Stimulated activated CD8-positive, alpha-beta memory T cell treated with anti-CD3 and anti-CD28 coated beads, Interleukin-15, amount 100 ng/mL, for 4 hours (primary cell): Measurements from ENCODE around the gene RNF44.
"Not testable (repeated sequence)": the region's sequence is repeated elsewhere in the genome, so short reads cannot be mapped to it uniquely, and the experiment has no call there.

Experiments
- DNase-seq, 2 donors: peaks; one replicate each; pipeline ENCODE4 v3.0.0-alpha.2; 2020; ENCODE audit warnings: low read depth in 2 of 2

Gene RNF44

DNA sequence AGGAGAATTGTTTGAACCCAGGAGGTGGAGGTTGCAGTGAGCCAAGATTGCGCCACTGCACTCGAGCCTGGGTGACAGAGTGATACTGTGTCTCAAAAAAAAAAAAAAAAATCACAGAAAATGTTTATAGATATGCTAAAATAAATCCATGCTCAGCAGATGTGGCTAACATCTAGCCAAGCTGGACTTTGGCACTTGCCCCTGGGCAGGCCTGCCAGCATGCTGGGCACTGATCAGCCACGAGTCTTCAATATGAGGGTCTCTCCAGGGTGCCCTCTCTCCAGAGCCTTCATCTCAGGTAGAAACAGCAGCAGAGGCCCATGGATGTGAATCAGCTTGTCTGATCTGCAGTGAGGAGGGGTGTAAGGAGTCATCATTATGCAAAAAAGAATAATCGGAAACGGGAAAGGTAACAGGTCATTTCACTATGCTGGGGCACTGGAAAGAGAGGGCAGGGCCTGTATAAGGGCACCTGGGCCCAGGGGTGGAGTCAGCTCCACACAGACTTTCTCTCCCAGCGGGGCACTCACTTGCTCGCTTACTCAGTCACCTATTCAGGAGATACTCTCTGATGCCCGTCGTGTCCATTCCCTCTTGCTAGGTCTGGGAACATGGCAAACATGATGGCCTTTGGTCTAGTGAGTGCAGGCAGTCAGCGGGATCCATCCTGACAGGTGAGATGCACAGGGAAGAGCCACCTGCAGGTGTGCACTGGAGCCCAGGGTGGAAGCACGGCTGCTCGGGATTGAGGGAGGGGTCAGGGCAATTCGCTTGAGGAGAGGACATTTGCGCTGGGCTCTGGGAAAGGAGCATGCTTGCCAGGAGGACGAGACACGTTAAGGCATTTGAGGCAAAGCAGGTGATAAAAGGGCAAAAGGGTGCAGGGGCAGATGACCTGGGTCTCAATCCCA, 17.1 kb downstream of the RNF44 start:
- no peak for DNase-seq

DNA sequence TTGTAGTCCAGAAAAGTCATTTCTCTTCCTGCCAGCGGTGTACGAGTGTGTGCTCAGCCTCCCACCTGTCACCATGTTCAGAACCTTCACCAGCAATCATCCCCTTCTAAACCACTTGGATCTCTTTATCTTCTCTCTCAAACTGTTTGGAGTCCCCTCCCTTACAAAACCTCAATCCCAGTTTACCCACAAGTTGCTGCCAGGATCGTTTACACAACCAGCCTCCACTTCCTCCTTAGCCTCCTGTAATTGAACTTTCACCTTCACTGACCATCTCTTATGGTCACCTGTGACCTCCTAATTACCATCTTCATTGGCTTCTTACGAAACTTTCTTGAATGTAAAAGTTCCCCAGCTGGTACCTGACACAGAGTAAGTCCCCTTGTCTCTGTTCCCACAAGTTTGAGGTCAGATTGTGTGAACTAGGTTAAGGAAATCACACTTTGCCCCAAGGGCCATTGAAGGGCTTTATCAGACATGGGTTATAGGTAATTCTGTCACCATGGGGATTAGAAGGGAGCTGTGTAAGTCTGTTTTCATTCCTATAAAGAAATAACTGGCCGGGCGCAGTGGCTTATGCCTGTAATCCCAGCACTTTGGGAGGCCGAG, 20.0 kb downstream of the RNF44 start:
- no peak for DNase-seq

DNA sequence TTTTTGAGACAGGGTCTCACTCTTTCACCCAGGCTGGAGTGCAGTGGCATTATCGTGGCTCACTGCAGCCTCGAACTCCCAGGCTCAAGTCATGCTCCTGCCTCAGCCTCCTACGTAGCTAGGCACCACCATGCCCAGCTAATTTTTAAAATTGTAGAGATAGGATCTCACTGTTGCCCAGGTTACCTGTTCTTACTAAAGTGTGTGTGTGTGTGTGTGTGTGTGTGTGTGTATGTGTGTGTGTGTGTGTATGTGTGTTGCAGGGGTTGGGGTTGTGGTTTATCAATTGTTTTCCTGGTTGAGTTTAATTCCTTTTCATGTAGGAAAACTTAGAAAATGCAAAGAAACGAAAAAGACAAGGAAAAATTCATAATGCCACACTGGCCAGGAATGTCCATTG, 21.8 kb downstream of the RNF44 start:
- DNase-seq = no peak

DNA sequence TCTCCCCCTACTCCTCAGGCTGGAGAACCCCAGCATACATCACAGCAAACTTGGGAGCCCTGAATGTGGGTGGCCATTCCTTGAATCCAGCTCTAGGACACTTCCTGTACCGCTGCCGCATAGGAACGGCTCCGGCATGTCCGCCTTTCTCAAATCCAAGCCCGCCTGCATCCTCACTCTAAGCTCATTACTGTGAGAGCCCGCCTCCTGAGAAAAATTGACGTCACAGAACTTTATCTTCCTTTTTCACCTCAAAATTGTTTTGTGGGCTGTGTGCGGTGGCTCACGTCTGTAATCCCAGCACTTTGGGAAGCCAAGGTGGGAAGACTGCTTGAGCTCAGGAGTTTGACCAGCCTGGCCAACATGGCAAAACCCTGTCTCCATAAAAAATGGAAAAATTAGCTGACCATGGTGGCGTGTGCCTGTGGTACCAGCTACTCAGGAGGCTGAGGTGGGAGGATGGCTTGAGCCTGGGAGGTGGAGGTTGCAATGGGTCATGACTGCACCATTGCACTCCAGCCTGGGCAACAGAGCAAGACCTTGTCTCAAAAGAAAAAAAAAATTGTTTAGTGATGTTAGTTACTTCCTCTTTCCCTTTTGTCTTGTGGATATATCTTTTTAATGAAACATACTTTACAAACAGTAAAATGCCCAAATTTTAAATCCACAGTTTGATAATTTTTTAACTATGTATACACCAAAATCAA, 22.8 kb downstream of the RNF44 start:
- DNase-seq = no peak

DNA sequence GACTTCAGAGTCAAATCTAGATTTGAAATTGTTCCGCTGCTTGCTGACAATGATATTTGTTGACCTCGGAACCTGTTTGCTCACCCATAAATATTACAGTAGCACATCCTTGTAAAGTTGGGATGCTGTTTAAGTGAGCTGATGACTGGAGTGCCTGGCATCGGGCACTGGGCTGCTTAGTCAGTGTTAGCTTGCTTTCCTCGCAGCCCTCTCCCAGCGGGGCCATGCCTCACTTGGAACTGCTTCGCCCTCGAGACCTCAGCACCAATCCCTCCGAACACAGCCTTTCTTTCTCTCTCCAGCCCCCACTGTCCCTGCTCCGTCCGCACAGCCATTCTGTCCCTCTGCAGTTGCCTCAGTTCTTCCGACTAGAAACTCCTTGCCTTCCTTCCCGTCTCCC, 23.4 kb downstream of the RNF44 start:
- no peak for DNase-seq

DNA sequence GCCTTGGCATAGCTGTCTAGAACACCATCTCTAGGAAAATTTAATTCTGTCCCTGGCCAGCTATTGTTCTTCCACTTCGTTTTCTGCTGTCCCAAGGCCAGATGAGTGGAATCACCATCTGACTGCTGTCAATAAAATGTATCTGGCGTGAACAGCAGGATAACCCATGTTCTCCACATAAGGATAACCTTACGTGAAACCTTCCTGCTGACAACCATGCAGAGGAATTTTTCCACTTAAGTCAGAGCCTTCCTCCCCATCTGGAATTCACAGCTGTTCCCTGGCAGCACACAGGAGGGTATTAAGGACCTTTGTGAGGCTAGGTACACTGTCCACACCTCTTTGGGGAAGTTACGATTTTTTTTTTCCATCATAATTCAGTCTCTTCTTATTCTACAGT, 28.6 kb downstream of the RNF44 start:
- DNase-seq = no peak

DNA sequence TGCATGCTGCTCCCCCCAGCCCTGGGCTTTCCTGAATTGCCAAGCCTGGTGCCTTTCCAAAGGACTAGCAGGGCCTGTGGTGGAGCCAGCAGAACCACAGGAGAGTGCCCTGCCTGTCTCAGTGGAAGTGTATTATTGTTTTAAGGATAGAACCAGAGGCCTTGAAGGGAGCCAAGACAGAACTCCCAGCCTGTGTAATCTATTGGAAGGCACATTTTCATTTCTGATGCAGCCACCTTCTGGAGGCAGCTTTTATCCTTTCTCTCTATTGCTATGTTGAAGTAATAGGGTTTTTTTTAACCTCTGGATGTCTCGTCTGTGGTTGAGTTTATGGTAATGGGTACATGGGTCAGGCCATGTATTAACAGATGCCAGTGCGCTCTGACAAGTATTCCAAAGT, 29.3 kb downstream of the RNF44 start:
- no peak for DNase-seq

DNA sequence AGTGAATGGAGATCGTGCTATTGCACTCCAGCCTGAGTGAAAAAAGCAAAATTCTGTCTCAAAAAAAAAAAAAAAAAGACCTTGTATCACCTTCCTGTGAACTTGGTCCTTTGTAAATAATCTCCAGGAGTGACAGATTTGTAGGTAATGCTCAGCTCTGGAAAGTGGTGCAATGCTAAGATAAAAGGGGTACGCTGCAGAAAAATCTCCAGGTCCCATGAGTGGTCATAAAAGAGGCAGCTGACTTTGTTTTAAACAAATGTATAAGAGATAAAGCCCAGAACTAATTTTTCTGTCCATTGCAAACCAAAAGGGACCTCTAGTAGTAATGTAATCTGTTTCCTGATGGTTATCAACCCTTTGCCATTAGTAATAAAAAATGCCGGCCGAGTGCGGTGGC, 33.7 kb downstream of the RNF44 start:
- DNase-seq = no peak

DNA sequence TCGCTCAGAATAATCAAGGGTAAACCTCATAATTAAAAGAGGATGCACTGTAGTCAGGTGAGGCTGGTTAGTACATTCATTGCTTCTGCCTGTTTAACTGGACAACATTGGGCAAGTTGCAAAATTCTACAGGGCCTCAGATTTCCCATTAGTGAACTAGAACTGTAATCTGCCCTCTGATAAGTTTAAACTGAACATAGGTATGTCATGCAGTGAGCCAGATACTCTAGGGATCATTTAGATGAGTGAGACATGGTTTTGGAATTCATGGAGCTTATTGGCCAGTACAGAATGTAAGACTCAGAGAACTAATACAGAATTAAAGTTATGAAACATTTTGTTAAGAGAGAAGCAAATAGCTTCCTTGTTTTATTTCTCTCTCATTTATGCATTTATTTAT, 35.9 kb downstream of the RNF44 start:
- no peak for DNase-seq

DNA sequence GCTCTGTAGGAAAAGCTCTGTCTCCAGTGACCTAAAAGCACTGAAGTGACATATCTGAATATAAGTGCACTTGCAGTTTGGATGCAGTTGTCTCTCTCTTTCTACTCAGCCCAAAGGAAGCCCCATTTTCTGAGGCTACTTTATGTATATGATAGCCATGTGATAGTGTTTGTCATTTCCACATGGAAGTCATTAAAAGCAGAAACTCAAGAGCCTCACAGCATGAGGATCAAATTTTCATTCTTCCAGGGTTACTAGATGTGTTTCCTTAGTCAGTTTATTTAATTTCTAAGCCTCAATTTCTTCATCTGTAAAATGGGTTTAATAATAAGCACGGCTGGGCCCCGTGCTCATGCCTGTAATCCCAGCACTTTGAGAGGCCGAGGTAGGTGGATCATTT, 36.7 kb downstream of the RNF44 start:
- DNase-seq = no peak

DNA sequence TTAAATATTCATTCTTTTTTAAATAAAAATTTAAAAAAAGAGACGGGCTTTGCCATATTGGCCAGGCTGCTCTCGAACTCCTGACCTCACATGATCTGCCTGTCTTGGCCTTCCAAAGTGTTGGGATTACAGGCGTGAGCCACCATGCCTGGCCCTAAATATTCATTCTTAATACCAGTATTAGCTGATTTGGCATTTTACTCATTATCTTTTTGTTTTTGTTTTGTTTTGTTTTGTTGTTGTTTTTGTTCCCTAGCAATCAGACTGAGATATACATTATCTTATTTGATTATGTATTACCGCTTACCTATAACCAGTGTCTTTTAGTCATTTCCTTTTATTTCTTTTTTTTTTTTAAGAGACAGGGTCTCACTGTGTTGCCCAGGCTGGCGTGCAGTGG, 37.9 kb downstream of the RNF44 start:
- no peak for DNase-seq

DNA sequence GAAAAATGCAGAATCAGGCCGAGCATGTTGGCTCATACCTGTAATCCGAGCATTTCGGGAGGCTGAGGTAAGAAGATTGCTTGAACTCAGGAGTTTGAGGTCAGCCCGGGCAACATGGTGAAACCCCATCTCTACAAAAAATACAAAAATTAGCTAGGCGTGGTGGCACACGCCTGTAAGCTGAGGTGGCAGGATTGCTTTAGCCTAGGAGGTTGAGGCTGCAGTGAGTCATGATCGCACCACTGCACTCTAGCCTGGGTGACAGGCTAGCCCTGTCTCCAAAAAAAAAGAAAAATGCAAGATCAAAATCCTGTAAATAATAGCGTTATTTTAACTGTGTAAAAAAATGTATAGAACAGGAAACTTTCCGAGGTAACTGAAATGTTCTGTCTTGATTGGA, 39.4 kb downstream of the RNF44 start:
- DNase-seq = no peak

DNA sequence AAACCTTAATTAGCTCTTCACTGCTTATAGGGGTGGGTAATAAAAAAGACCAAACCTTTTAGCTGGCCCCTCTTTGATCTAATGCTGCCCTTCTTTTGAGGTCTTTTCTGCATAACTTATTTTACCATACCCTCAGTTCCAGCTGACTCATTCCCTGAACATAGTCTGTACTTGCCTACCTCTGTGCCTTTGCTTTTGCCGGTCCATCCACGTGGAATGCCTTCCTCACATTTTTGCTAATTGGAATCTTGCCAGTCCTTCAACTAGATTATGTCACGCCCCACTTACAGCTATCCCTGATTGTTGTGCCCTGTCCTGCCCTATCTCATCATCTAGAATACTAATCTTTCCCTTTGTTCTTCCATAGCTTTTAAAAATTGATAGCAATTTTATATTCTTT, 44.8 kb downstream of the RNF44 start:
- DNase-seq = no peak

DNA sequence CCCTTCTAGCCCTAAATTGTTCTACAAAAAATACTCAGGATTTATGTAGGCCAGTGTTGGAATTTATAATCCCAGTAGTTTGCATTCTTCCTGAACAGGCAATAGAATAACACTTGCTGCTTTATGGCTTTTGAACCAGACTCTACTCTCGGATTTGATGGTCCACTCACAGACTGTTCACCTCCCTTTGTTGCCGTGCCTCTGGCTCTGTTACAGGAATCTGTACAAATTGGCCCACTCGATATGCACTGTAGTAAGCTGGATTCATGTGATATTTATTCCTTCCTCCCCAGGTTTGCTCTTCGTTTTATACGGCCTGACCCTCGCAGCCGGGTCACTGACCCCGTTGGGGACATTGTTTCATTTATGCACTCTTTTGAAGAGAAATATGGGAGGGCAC, 45.3 kb downstream of the RNF44 start:
- DNase-seq = no peak

DNA sequence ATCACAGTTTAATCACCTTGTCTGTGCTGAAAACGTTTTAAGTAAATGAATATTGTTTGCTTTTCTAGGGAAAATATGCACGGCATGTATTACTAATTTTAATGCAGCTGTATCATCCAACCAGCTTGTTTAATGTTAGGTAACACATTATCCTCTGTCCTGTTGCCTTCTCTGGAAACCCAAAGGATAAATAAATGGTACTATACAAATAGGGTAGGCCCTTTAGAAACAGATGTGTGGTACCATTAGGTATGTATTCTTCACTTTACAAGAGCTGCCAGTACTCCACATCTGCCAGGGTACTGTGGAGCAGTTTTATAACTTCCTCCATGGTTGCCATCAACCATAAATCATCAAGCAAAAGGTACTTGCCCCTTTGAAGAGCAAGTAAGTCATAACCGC, 46.1 kb downstream of the RNF44 start:
- DNase-seq = no peak

DNA sequence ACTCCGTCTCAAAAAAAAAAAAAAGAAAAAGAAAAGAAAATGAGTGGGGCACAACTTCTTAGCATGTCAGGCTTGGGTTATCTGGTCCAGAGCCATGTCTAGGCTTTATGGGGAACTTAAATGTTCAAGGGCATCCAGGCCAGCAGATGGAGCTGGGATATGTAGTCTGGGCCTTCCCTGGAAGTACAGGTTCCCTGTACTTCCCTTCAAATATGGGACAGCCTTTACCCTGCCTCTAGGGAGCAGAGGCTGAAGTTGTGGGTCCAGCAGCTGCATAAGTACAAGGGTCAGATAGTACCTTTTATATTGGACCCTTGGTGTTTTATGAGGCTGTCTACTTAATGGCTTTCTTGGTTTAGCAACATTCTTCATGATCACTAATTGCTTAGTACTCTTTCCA, 46.9 kb downstream of the RNF44 start:
- DNase-seq = no peak

DNA sequence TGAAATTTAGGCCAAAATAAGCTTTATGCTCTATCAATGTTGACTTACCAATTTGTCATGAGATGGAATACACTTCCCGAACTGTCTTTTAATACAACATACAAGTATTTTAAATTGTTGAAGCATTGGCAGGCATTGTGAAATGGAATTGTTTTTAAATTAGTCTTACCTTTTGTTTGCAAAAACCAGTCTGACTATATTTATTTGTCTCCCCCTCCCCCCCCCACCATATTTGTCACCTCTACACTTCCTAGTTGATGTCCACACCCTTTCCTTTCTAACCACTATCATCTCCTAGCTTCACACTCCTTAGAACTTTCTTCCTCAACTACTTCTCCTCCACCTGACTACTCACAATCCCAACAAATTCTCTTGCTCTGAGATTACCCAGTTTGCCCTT, 48.1 kb downstream of the RNF44 start:
- no peak for DNase-seq

DNA sequence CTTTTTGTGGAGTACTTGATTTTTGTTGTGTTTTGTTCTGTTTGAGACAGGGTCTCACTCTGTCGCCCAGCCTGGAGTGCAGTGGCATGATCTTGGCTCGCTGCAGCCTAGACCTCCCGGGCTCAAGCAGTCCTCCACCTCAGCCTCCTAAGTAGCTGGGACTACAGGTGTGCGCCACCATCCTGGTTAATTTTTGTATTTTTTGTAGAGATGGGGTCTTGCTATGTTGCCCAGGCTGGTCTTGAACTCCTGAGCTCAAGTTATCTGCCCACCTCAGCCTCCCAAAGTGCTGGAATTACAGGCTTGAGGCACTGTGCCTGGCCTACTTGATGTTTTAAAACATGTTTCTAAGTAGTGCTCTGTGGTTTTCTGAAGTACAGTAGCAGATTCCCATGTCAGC, 50.0 kb downstream of the RNF44 start:
- not testable (repeated sequence) for DNase-seq

DNA sequence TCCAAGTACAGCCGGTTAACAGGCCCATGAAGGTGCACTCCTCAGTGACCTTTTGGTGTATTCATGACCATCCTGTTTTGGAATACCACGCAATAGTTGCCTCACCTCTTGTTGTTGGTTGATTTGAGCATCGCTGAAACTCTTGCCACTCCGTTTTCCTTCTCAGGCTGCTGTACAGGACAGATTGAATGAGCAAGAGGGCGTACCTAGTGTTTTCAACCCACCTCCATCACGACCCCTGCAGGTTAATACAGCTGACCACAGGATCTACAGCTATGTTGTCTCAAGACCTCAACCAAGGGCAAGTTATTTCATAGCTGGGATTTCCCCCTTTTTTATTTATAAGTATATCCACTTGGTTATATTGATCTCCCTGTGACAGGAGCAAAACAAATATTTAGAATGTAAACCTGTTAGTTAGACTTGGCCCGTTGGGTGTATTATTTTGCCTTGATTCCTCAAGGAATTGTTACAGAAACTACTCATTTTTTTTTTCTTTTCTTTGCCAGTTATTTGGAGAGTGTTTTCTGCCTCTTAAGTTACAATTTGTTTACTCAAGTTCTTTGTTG, 50.9 kb downstream of the RNF44 start:
- no peak for DNase-seq

DNA sequence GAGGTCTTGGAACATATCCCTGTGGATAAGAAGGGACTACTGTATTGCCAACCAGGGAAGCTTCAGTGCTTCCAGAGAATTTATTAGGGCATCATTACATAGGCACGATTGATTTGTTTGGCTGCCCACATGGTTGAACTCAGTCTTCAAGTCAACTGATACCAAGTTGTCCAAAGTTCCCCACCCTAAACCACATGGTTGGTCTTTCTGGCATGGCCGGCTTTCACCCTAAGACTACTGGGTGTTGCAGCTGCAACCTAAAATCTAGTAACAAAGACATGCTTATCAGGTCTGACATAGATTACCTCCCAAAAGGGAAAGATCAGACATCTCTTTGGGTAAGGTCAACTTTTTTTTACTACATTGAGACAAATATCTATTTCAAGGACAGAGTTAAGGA, 52.0 kb downstream of the RNF44 start:
- no peak for DNase-seq

DNA sequence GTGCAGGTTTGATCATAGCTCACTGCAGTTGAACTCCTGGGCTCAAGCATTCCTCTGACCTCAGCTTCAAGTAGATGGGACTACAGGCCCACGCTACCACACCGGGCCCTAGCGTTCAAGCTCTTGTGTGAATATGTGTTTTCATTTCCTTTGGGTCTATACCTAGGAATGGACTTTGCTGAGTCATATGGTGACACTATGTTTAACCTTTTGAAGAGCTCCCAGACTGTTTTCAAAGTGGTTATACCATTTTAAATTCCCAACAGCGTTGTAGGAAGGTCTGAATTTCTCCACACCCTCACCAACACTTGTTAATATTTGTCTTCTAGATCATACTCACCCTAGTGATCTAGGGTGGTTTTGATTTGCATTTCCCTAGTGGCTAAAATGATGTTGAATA, 55.5 kb downstream of the RNF44 start:
- no peak for DNase-seq
